Dermis microvascular lymphatic vessel endothelial cell (primary cell): ENCODE results near the gene DDX42. TPM values are rescaled to one million over a fixed set of nuclear protein-coding genes. Genes with fewer than 3 reads are reported as not detected.
A peak's percentile ranks its signal among the peaks of the same experiment; 100 is the strongest.
"Not testable (repeated sequence)": the region's sequence is repeated elsewhere in the genome, so short reads cannot be mapped to it uniquely, and the experiment has no call there.

Experiments used
- DNase-seq, 2 donors: peaks; one replicate each; pipeline versions ENCODE4 v3.0.0 to v3.0.0-alpha.2; 2010; ENCODE audit warnings: low read depth in 2 of 2
- total RNA-seq: library from RNA; depleted of rRNA; stranded (reverse); fragments of >200 nt; gene quantifications from 2 replicates; pipeline ENCODE4 v1.2.1, GENCODE V29; 2014

The DDX42 gene
- total RNA-seq, 1 donor from 2014 or later = 36.1 TPM

DNA sequence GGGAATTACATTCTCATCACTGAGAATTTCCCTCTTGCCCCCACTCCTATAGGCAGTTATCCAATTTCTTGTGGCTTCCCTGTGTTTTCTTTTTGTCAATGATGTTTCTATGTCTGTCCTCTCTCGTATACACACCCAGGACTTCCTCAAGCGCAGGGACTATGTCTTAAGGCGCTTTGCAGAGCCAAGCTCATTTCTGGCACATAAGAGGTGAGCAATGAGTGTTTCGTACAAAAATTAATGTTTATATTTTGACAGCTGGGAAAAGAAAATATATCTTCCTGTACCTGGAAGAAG is 947 bp downstream of the DDX42 start:
- peak in 1 of 2 donors; percentile 16 for DNase-seq

DNA sequence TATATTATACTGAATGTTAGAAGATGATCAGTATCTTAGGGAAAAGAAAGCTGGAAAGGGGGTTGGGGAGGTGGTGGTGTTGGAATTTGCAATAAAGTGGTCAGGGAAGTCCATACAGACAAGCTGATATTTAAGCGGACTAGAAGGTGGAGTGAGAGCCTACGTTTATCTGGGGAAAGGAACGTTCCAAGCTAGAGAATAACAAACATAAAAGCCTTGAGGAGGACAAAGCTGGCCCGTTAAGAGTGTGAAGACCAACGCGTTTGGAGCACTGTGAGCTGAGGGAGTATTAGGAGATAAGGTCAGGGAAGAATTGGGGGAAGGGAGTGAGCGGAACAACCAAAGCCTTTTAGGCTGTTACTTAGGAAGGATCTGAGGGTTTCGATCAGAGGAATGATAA is 1.4 kb downstream of the DDX42 start:
- peak in 1 of 2 donors; percentile 7 for DNase-seq

DNA sequence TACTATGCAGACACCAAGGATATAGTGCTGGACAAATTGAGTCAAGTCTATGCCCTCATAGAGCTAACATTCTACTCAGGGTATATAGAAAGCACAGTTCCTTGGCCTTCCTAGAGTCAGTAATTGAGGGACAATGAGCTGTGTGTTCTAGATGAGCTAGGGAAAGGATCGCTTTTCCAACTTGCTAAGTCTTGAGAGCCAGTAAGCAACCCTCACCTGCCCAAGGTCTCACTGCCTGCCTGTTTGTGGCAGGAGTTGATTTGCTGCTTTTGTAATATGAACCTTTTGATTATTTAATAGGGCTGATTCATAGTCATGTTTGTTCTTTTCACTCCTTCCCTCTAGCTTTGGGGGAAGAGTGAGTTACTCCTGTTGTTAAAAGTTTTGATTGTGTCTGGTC is 6.5 kb downstream of the DDX42 start:
- DNase-seq = peak in 1 of 2 donors; percentile 27

DNA sequence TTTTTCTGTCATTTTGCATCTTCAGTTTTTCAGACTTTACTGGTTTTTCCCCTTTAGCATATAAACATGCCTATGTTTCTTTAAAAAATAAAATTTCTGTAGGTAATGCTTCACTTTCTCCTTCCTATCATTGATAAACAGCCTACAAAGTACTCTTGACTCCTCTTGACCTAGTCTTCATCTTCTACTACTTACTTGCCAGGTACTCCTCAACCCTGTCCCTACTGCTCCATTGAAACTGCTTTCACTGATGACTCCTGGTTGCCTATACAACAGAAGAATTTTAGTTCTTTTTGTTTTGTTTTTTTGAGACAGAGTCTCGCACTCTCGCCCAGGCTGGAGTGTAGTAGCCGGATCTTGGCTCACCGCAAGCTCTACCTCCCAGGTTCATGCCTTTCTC is 7.0 kb downstream of the DDX42 start:
- DNase-seq = no peak

DNA sequence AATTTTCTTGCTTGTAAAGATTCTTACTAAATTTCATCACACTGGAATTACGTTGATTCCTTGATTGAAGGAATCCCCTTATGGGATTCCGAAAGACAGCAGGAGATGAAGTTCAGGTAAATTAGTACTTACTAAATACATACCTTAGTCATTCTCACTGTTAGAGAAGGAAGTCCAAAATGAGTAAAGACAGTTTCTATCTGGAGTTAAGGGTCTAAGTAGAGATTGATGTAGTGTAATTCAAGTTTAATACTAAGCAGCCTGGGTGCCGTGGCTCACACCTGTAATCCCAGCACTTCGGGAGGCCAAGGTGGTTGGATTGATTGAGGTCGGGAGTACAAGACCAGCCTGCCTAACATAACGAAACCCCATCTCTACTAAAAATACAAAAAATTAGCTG is 9.6 kb downstream of the DDX42 start:
- no peak for DNase-seq

DNA sequence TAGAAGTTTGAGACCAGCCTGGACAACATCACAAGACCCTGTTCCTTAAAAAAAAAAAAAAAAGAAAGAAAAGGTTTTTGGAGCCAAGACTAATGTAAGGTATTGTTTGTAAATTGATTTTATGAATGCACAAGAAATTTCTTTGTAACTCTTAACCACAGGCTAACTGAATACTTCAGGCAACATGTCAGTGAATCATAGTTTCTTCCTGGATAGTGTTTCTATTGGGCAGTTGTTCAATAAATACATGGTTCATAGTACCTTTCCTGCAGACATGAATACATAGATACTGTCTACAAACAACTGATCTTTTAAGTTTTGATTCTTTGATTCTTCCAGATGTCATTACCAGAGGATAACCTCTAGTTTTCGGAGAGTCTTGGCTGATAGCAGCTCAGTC is 11.6 kb downstream of the DDX42 start:
- DNase-seq = peak in 1 of 2 donors; percentile 57

DNA sequence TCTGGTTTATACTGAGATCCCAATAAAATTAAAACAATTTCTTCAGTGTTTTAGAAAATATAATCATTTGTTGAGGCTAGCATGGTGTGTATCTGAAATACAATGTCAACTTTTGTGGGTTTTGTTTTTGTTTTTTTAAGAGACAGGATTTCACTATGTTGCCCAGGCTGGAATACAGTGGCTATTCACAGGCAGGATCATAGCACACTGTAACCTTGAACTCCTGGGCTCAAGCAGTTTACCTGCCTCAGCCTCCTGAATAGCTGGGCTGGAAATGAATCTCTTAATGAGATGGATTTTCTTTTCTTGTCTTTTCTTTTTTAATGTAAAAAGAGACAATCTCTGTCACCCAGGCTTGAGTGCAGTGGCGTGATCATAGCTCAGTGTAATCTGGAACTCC is 12.1 kb downstream of the DDX42 start:
- no peak for DNase-seq

DNA sequence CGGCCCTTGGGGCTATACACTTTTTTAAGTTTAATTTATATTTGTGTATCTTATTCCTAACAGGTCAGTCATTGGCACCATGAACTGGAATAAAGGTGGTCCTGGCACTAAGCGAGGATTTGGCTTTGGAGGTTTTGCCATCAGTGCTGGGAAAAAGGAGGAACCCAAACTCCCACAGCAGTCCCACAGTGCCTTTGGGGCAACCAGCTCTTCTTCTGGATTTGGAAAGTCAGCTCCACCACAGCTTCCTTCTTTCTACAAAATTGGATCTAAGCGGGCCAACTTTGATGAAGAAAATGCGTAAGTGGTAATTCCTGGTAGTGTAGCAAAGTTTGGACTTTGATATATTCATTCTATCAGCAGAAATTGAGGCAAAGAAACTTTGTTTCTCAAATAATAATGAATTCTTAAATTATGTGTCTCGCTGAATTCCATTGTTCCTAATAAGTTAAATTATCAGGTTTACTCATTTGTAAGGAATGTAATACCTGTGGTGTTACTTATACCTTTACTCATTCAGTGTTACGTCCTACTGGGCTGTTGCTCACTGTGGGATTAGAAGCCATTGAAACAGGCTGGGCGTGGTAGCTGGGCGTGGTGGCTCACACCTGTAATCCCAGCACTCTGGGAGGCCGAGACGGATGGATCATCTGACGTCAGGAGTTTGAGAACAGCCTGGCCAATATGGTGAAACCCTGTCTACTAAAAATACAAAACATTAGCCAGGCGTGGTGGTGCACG is 13.2 kb downstream of the DDX42 start:
- DNase-seq = no peak

DNA sequence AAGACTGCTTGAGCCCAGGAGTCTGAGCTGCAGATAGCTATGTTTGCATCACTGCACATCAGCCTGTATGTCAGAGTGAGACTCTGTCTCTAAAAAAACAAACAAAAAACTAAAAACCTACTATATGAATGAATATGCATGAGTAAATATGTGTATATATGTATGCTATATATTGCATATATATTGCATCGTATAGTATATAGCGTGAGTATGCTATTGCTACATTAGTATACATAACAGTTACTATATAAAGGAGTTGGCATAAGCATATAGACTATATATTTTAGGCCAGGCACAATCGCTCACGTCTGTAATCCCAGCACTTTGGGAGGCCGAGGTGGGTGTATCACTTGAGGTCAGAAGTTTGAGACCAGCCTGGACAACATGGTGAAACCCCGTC is 16.1 kb downstream of the DDX42 start:
- no peak for DNase-seq

DNA sequence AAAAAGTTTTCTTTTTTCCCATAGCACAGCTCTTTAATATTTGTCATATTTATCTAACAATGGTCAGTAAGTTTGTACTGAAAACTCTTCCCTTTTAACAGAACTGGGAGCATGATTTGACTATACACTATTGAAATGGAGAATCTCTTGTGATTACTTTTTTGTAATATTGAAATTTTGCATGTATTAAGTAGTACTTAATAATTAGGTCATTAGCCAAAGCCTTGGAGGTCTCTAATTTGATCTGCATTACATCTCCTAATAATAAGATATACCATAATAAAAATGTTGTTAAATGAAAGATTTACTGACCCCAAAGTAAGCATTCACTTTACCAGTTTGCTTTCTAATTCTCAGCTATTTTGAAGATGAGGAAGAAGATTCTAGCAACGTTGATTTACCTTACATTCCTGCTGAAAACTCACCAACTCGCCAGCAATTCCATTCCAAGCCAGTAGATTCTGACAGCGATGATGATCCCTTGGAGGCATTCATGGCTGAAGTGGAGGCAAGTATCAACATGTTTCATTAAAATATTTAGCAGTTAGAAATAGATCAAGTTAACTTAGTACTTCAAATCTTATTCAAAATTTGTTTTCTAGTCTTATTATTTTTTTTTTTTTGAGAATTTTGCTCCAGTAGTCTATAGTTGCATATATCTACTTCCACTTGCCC is 18.2 kb downstream of the DDX42 start:
- no peak for DNase-seq

DNA sequence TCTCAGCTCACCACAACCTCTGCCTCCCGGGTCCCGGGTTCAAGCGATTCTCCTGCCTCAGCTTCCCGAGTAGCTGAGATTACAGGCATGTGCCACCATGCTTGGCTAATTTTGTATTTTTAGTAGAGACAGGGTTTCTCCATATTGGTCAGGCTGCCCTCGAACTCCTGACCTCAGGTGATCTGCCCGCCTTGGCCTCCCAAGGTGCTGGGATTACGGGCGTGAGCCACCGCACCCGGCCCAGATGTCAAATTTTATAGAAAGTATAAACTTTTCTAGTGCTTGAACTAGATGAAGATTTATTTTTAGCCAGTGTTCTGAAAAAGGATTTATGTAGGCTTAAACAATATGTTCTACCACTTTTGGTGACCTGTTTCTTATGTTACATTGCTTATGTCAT is 22.4 kb downstream of the DDX42 start:
- not testable (repeated sequence) for DNase-seq

DNA sequence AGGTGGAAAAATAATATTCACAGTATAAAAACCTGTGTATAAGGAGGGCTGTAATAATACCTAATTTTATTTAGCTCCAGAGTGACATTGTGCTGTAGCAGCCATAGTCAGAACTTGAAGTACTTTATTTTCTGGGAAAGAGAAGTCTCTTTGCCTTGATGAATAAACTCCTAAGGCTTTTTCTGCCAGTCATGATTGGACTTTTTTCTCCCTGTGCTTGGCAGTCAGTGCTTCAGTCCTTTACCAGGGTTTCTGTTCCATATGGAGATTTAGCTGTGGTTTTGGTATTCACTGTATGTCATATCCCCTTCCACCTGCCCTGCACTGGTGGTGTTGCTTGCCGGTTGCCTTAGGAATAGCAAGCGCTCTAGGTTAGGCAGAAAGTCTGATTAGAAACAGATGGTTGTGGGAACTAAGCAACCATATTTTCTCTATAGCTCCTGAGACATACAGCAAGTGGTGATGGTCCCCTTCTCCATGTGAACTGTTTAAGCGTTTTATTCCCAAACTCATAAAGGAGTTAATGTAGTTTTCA is 24.7 kb downstream of the DDX42 start:
- DNase-seq = no peak

DNA sequence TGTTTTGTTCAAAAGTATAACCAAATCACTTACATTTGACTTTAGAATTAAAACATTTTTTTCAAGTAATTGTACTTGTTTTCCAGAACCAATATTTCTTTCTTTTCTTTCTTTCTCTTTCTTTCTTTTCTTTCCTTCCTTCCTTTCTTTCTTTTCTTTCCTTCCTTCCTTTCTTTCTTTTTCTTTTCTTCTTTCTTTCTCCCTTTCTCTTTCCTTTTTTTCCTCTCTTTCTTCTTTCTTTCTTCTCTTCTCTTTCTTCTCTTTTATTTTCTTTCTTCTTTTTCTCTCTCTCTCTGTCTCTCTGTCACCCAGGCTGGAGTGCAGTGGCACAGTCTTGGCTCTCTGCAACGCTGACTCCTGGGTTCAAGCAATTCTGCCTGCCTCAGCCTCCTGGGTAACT is 26.8 kb downstream of the DDX42 start:
- no peak for DNase-seq

DNA sequence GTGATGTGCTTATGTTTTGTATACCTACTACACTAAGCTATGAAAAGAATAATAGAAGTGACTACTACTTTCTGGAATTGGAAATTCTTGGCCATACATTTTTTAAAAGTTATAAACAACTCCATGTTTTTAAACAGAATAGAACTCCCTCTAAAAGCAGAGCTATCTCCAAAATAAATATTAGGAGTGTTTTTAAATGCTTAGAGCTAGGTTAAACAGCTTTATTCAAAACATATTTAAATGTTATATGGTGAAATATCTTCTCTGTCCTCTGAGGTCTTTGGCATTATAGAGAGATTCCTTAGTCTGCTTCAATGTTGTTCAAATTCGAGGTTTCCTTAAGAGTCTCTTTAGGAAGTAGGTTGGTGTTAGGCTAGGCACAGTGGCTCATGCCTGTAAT is 30.4 kb downstream of the DDX42 start:
- no peak for DNase-seq

DNA sequence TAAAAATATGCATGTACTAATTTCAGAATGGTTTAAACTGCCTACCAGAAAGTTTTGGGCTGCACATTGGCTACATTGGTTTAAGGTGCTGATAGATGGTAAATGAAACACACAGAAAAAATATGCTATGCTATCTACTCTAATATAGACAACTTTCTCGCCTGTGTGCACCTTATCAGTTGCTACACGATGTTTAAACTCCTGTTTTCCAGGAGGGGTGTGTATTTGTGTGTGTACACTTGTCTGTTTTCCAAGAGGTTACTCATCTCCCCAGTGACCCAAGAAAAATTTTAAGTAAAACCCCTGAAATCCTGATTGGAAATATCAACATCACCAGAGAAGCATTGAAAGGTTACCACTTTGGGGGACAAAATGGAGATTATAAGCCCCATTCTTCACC is 31.6 kb downstream of the DDX42 start:
- DNase-seq = no peak

DNA sequence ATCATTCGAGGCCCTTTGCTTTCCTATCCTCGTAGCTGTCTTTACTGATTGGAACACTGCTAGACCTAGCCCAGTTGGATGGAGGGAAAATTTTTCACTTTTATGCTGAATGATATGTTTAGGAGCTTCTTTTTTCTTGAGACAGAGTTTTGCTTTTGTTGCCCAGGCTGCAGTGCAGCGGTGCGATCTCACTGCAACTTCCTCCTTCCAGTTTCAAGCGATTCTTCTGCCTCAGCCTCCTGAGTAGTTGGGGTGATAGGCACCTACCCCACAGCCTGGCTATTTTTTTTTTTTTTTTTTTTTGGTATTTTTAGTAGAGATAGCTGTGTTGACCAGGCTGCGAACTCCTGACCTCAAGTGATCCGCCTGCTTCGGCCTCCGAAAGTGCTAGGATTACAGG is 36.0 kb downstream of the DDX42 start:
- no peak for DNase-seq

DNA sequence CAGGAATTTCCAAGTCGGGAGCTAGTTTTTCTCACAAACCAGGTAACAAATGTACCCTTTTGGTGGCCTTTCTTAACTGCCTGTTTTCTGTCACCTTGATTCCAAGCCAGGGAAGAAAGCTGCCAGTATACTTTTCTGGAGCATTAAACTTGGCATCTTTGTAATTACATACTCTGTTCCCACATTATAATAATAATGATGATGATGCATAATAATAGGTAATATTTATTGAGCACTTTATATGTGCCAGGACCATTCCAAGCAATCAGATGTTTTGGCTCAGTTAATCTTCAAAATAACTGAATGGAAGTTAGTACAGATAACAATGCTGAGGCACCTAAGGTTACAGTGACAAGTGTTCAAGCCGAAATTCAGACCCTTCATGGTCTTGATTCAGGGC is 42.2 kb downstream of the DDX42 start:
- no peak for DNase-seq

DNA sequence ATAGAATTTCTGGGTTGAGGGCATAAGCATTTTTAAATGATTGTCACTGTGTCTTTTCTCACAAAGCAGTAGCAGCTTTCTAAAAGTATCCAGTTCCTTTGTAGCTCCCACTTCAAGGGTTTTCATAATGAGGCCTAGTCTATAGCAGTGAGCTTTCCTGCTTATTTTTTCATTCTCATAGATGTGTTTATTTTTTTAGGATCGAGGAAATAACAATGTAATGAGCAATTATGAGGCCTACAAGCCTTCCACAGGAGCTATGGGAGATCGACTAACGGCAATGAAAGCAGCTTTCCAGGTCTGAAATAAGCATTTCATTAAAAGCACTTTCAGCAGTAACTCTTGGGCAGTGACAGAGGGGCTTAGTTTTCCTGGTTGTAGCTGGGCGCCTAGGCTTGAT is 42.7 kb downstream of the DDX42 start:
- no peak for DNase-seq

DNA sequence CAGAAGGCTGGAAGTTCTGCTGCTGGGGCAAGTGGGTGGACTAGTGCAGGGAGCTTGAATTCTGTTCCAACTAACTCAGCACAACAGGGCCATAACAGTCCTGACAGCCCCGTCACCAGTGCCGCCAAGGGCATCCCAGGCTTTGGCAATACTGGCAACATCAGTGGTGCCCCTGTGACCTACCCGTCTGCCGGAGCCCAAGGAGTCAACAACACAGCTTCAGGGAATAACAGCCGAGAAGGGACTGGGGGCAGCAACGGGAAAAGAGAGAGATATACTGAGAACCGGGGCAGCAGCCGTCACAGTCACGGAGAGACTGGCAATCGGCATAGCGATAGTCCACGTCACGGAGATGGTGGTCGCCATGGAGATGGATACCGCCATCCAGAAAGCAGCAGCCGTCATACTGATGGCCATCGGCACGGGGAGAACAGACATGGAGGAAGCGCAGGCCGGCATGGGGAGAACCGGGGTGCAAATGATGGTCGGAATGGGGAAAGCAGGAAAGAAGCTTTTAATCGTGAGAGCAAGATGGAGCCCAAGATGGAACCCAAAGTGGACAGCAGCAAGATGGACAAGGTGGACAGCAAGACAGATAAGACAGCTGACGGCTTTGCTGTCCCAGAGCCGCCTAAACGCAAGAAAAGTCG is 43.9 kb downstream of the DDX42 start:
- no peak for DNase-seq

DNA sequence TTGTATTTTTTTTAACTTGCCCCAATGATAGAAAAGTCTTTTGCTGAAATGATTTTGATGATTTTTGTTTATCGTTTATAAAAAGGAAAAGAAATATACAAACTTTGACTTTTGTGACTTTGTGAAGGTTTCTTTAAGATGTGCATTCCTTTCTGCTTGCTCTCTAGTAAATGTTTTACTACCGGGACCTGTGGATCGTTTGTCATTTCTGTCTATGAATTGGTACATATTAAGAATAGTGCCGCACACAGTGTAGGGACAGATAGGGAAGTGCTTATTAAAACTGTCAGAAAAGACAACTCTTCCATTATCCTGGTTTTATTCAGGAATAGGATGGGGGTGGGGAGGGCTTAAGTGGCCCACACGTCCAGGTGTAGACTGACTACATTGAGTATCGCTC is 45.2 kb downstream of the DDX42 start:
- DNase-seq = no peak

DNA sequence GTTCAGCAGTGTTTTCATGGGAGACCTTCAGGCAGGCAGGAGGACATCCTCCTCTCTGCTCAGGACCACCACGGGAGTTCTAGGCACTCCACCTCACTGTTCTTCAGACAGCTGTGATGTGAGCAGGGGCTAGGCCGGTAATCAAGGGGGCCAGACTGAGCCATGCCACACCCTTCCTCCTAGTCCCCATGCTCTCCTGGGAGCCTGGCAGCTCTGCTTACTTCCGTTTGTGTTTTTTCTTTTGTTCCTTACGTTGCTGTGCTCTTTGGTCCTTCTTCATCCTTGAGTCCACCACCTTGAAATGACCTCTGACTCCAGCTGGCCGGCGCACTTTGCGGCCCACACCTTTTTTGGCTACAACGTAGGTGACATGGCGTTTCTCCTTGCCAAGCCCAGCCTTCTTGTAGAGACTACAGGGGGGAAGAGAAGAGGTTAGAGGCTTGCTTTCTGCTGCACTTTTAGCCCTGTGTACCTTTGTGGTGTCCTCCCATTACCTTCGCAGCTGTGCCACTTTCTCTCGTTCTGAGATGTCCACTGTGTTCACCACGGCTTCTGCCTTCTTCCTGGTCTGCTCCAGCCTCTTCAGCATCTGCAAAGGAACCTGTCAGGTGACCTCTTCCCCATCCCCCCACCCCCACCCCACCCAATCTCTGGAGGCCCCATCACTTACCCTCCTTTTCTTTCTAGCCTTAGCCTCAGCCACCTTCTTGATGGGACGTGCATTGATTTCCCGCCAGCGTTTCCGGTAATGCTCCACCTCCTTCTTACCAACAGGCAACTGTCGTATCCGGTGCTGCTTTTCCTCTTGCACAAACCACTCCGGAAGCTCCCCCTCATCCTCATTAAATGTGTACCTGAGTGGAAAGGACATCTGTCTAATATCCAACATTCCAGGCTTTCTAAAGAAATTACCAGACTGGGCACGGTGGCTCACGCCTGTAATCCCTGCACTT is 45.9 kb downstream of the DDX42 start:
- peak in 1 of 2 donors; percentile 19 for DNase-seq
